Naive thymus-derived CD4-positive, alpha-beta T cell (primary cell): ENCODE data around the gene TPI1. TPM values are rescaled to one million over a fixed set of nuclear protein-coding genes. Genes with fewer than 3 reads are reported as not detected.

Experiments used
- ATAC-seq: fragments of 150-1000 bp; cut with Tn5 transposase; 2 replicates; pipeline ENCODE4 v1.10.0; 2021; ENCODE audit warnings: mild to moderate bottlenecking, moderate library complexity
- CTCF ChIA-PET: fragments of 350-600 bp; sonication (Branson Sonifier 250); formaldehyde crosslinking; loops from one replicate; lab custom pipeline; 2021; ENCODE audit warnings: antibody characterized with exemption; lab: Charles Lee
- POLR2A ChIA-PET: fragments of 350-600 bp; sonication (Branson Sonifier 250); formaldehyde crosslinking; loops from one replicate; lab custom pipeline; 2021; ENCODE audit warnings: antibody characterized with exemption, inconsistent platforms; lab: Charles Lee
- DNase-seq, 9 donors: peaks; one replicate each; pipeline versions ENCODE4 v3.0.0 to v3.0.0-alpha.2; 2020 to 2022; ENCODE audit warnings: mixed read lengths in 1 of 9
- H3K27ac ChIP-seq: one replicate; pipeline ENCODE4 v1.7.0; 2013; ENCODE audit warnings: mild to moderate bottlenecking, low read depth, low read length, moderate library complexity
- H3K27me3 ChIP-seq, 2 donors: one replicate each; pipeline ENCODE4 v1.7.0; 2013; ENCODE audit warnings: low read length in 2 of 2, mild to moderate bottlenecking in 2 of 2, moderate library complexity in 2 of 2; ENCODE audit not compliant: control insufficient read depth in 2 of 2, insufficient read depth in 2 of 2
- H3K36me3 ChIP-seq, 3 experiments: 1 replicate in 2 of 3; 2 replicates in 1 of 3; pipeline ENCODE4 v1.7.0; 2013; ENCODE audit warnings: low read length in 3 of 3, mild to moderate bottlenecking in 3 of 3, moderate library complexity in 1 of 3; ENCODE audit not compliant: insufficient read depth in 3 of 3, control insufficient read depth in 2 of 3
- H3K4me1 ChIP-seq, 2 donors: one replicate each; pipeline ENCODE4 v1.7.0; 2013; ENCODE audit warnings: low read length in 2 of 2, mild to moderate bottlenecking in 2 of 2, moderate library complexity in 1 of 2; ENCODE audit not compliant: control insufficient read depth in 2 of 2, insufficient read depth in 2 of 2
- H3K4me3 ChIP-seq: 2 replicates; pipeline ENCODE4 v1.7.0; 2013; ENCODE audit warnings: mild to moderate bottlenecking, low read length
- H3K9me3 ChIP-seq, 3 experiments: 1 replicate in 2 of 3; 2 replicates in 1 of 3; pipeline ENCODE4 v1.7.0; 2013; ENCODE audit warnings: low read length in 3 of 3; ENCODE audit not compliant: control insufficient read depth in 2 of 3
- H3K27ac Mint-ChIP-seq, 9 donors: one replicate each; pipeline ENCODE4 v1.8.0; 2020 to 2022; ENCODE audit warnings: mixed read lengths in 9 of 9, mild to moderate bottlenecking in 8 of 9, moderate library complexity in 5 of 9, inconsistent platforms in 2 of 9
- H3K27me3 Mint-ChIP-seq, 5 donors: one replicate each; pipeline ENCODE4 v1.8.0; 2021 to 2022; ENCODE audit warnings: mixed read lengths in 5 of 5, mild to moderate bottlenecking in 1 of 5
- H3K36me3 Mint-ChIP-seq, 5 donors: one replicate each; pipeline ENCODE4 v1.8.0; 2020 to 2022; ENCODE audit warnings: mixed read lengths in 5 of 5, mild to moderate bottlenecking in 3 of 5, inconsistent platforms in 1 of 5
- H3K4me1 Mint-ChIP-seq, 7 donors: one replicate each; pipeline ENCODE4 v1.8.0; 2020 to 2022; ENCODE audit warnings: mixed read lengths in 7 of 7, mild to moderate bottlenecking in 3 of 7, inconsistent platforms in 1 of 7
- H3K4me3 Mint-ChIP-seq, 10 donors: one replicate each; pipeline ENCODE4 v1.8.0; 2020 to 2022; ENCODE audit warnings: mild to moderate bottlenecking in 10 of 10, mixed read lengths in 10 of 10, moderate library complexity in 6 of 10, inconsistent platforms in 2 of 10
- H3K9me3 Mint-ChIP-seq, 11 donors: one replicate each; pipeline ENCODE4 v1.8.0; 2020 to 2022; ENCODE audit warnings: mixed read lengths in 11 of 11, mild to moderate bottlenecking in 4 of 11, inconsistent platforms in 1 of 11, moderate library complexity in 1 of 11
- intact Hi-C, 2 donors: fragments of 100-400 bp; cut with micrococcal nuclease; formaldehyde crosslinking; loops; one replicate each; pipeline ENCODE4 v1.15.1; 2023
- polyA plus RNA-seq, 2 donors: library from polyadenylated mRNA; unstranded; fragments of 300-500 nt; fragmentation: Illumina TruSeq; gene quantifications; one replicate each; pipeline ENCODE4 v1.2.3, GENCODE V29; 2021
- total RNA-seq, 6 experiments: library from RNA in 5 of 6; stranded (reverse) in 5 of 6; gene quantifications; 1 replicate in 5 of 6; 2 replicates in 1 of 6; pipeline ENCODE4 v1.2.3 and lab custom pipeline; 2021 to 2026

TPI1 gene
- total and polyA plus RNA-seq, 7 experiments from 2014 or later: 89.7 to 1,293 (median 163) TPM

DNA sequence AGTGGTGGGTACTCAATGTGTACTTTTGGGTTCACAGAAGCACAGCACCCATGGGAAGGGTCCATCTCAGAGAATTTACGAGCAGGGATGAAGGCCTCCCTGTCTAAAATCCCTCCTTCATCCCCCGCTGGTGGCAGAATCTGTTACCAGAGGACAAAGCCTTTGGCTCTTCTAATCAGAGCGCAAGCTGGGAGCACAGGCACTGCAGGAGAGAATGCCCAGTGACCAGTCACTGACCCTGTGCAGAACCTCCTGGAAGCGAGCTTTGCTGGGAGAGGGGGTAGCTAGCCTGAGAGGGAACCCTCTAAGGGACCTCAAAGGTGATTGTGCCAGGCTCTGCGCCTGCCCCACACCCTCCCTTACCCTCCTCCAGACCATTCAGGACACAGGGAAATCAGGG is 47.2 kb upstream of the TPI1 start:
- Histone ChIP-seq H3K4me3 (no peak overlapping the region), H3K9me3 (no peaks in the 10 kb centered on the region), H3K4me1 (peaks cover 0 to 15% of the 10 kb centered on the region in 2 donors), H3K36me3 (peaks cover 0 to 53% (median 16%) of the 10 kb centered on the region in 3 experiments), H3K27me3 (peaks cover 0 to 6% of the 10 kb centered on the region in 2 donors), H3K27ac (no peak overlapping the region)
- peaks cover 4 to 30% (median 14%) of the 10 kb centered on the region in 5 donors for H3K27me3 Mint-ChIP-seq
- CTCF ChIA-PET: interaction anchor here (1.3 to 6.6 kb wide), 2 partner anchors 16 to 68 kb away, joined by 4 to 94 read pairs; partner anchors contain the start of gene MLF2
- H3K36me3 Mint-ChIP-seq: peaks cover 11 to 29% (median 19%) of the 10 kb centered on the region in 5 donors
- intact Hi-C loops: no loop called here
- peak overlapping the region in 3 of 9 donors; percentile 38 to 78 (median 64) for H3K27ac Mint-ChIP-seq
- POLR2A ChIA-PET: interaction anchor here (3.6 kb wide), 1 partner anchor 31 kb away, joined by 12 read pairs; the partner anchor contains the start of gene CD4
- peaks cover 15 to 23% (median 20%) of the 10 kb centered on the region in 7 donors for H3K4me1 Mint-ChIP-seq
- ATAC-seq: no peak
- peaks cover 0 to 2% (median 0%) of the 10 kb centered on the region in 11 donors for H3K9me3 Mint-ChIP-seq
- DNase-seq: no peak
- peak overlapping the region in 1 of 10 donors; percentile 82 for H3K4me3 Mint-ChIP-seq

DNA sequence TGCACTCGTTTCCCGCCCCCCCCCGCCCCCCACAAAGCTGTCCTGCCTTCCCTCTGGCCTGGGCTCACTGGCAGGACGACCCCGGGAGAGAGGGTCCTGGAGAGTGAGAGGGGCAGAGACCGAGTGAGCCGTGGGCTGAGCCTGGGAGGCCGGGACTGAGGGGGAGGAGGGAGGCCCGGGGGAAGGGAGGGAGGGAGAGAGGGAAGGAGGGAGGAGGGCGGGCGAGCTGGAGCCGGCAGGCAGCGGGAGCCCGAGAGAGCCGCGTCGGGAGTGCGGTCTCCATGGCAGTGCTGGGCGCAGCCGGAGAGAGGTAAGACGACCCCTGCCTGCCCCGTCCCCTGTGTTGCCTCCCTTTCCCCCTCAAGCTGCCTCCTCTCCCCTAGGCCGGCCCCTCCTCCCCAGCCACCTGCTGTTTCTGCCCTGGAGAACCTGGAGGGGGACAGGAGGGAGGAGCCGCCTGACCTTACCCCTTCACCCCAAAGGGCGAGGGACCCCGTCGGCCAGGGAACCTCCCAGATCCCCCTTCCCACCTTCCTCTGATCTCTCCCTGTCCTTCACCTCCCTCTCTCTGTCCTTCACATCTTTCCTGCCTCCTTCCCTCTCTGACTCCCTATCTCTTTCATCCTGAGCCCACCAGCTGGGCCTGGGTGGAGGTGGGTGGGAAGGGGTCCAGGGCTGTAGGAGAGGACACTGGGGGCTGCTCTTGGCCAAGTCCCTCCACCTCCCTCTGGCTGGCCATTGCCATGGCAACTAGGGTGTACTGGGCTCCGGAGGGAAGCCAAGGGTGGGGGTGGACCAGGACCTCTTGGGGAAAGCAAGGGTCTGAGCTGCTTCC is 45.5 kb upstream of the TPI1 start, which contains the start of gene GPR162:
TSS of gene GPR162 (plus strand) at position 231 of the 835 bp plus-strand sequence. CDS start 2,078 bp downstream, outside the sequence.
- H3K4me1 Mint-ChIP-seq: peaks cover 20 to 28% (median 25%) of the 10 kb centered on the region in 7 donors
- H3K27me3 Mint-ChIP-seq: peaks cover 9 to 37% (median 20%) of the 10 kb centered on the region in 5 donors
- ChIA-PET POLR2A (interaction anchor here (0.7 to 13.2 kb wide), 12 partner anchors 10 to 254 kb away, joined by 3 to 91 read pairs (median 4); partner anchors contain the start of genes CD4, MLF2 and PTMS), CTCF (interaction anchor here (0.6 to 6.6 kb wide), 8 partner anchors 14 to 335 kb away, joined by 3 to 94 read pairs (median 3); partner anchors contain the start of genes CDCA3, MLF2 and USP5)
- intact Hi-C loops: loop anchor here in 1 of 2 donors (1.0 kb wide), 1 partner anchor 69 kb away; the partner anchor contains the start of gene MLF2
- ATAC-seq: peak; percentile 5
- no peak within 1 kb of the TSS for H3K4me3 ChIP-seq
- peaks cover 0 to 36% (median 16%) of the 10 kb centered on the region in 3 experiments for H3K36me3 ChIP-seq
- no peak within 1 kb of the TSS for H3K27ac ChIP-seq
- peak within 1 kb of the TSS in 8 of 9 donors; percentile 8 to 80 (median 66) for H3K27ac Mint-ChIP-seq
- peaks cover 0 to 8% of the 10 kb centered on the region in 2 donors for H3K27me3 ChIP-seq
- H3K4me3 Mint-ChIP-seq: peak within 1 kb of the TSS; percentile 55 to 82 (median 74)
- no peaks in the 10 kb centered on the region for H3K9me3 ChIP-seq
- H3K4me1 ChIP-seq: peaks cover 0 to 15% of the 10 kb centered on the region in 2 donors
- H3K9me3 Mint-ChIP-seq: peaks cover 0 to 2% (median 0%) of the 10 kb centered on the region in 11 donors
- H3K36me3 Mint-ChIP-seq: peaks cover 9 to 20% (median 15%) of the 10 kb centered on the region in 5 donors
- DNase-seq: peak in 1 of 9 donors; percentile 17

DNA sequence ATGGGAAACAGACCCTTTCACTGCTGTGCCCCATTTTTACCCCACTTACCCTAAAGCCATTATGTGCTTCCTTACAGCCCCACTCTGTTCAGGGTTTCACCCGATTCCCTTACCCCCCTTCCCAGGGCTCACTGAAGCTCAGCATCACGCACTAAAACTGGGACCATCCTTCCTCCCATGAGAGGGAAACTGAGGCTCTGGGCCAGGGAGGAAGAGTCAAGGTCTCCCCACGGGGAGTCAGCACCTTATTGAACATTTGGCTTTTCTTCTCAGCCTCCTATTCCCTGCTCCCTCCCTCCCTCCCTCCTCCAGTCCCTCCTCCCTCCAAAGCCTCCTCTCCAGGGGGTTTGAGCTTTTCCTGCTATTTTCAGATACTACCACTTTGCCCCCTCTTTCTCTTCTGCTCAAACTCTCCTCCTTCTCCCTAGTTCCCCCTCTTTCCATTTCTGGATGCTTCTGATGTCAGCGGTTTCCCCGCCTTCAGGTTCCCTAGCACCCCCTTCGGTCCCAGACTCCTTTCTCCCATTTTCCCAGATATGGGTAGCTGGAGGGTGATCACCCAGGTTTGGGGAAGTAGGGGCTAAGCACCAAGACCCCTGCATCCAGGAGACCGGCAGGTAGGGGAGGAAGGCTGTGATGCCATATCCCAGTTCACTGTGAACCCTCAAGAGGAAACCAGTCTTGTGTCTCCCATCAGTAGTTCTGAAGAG is 44.8 kb upstream of the TPI1 start:
- H3K36me3 Mint-ChIP-seq: peaks cover 4 to 16% (median 10%) of the 10 kb centered on the region in 5 donors
- peaks cover 3 to 15% of the 10 kb centered on the region in 2 donors for H3K4me1 ChIP-seq
- no peak overlapping the region for H3K4me3 ChIP-seq
- intact Hi-C loops: no loop called here
- peaks cover 0 to 3% (median 0%) of the 10 kb centered on the region in 11 donors for H3K9me3 Mint-ChIP-seq
- H3K27ac ChIP-seq: no peak overlapping the region
- peaks cover 0 to 29% (median 12%) of the 10 kb centered on the region in 3 experiments for H3K36me3 ChIP-seq
- DNase-seq (no peak), ATAC-seq (no peak)
- H3K27me3 ChIP-seq: peaks cover 0 to 8% of the 10 kb centered on the region in 2 donors
- peaks cover 9 to 42% (median 25%) of the 10 kb centered on the region in 5 donors for H3K27me3 Mint-ChIP-seq
- POLR2A ChIA-PET: interaction anchor here (0.7 to 13.2 kb wide), 4 partner anchors 33 to 255 kb away, joined by 3 to 91 read pairs (median 8); partner anchors contain the start of genes CD4, MLF2 and PTMS
- peaks cover 25 to 34% (median 30%) of the 10 kb centered on the region in 7 donors for H3K4me1 Mint-ChIP-seq
- H3K27ac Mint-ChIP-seq: peak overlapping the region in 2 of 9 donors; percentile 18 to 26
- CTCF ChIA-PET: interaction anchor here (0.7 to 6.6 kb wide), 4 partner anchors 13 to 90 kb away, joined by 3 to 94 read pairs (median 15); partner anchors contain the start of gene MLF2
- H3K4me3 Mint-ChIP-seq: peak overlapping the region in 7 of 10 donors; percentile 31 to 82 (median 69)
- H3K9me3 ChIP-seq: no peaks in the 10 kb centered on the region

DNA sequence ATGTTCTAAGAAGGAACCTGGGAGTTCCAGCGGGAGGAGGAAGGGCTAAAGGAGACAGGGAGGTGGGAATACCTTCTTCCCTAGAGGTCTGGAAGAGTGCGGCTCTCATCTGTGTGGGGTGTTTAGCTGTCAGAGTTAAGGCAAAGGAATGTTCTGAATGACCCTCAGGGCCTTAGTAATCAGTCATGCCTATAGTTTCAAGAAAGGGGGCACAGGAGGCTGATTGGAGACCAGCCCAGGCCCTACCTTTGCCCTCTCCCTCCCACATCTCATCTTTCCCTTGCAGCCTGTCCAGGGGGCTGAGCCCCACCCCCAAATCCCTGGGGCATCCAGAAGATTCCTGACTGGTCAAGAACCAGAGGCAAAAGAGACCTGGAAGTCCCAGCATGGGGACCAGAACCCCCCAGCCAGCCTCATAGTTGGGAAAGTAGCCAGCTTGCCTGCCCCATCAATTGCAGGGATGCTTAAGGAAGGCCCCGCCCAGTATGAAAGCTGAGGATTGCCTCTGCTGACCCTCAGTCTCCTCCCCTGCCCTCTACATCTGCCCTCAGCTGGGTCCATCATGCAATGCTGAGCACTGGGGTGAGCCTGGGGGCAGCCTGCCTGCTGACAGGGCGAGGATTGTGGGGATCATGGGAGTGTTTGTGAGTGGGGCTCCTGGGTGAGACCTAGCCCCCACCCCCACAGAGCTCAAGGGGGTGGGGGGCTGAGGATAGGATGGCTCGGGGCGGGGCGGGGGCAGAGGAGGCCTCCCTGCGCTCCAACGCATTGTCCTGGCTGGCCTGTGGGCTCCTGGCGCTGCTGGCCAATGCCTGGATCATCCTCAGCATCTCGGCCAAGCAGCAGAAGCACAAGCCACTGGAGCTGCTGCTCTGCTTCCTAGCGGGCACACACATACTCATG is 43.9 kb upstream of the TPI1 start:
- Histone ChIP-seq H3K4me3 (no peak overlapping the region), H3K27me3 (peaks cover 0 to 8% of the 10 kb centered on the region in 2 donors), H3K36me3 (peaks cover 0 to 20% (median 3%) of the 10 kb centered on the region in 3 experiments), H3K4me1 (peaks cover 4 to 15% of the 10 kb centered on the region in 2 donors), H3K9me3 (no peaks in the 10 kb centered on the region), H3K27ac (no peak overlapping the region)
- peaks cover 9 to 46% (median 26%) of the 10 kb centered on the region in 5 donors for H3K27me3 Mint-ChIP-seq
- peaks cover 0 to 2% (median 0%) of the 10 kb centered on the region in 11 donors for H3K9me3 Mint-ChIP-seq
- ATAC-seq (no peak), DNase-seq (no peak)
- ChIA-PET CTCF (interaction anchor here (0.7 to 6.6 kb wide), 7 partner anchors 12 to 211 kb away, joined by 3 to 94 read pairs (median 13); partner anchors contain the start of genes CD4 and MLF2), POLR2A (interaction anchor here (0.9 to 13.2 kb wide), 2 partner anchors 40 to 70 kb away, joined by 3 to 91 read pairs; partner anchors contain the start of gene MLF2)
- H3K4me3 Mint-ChIP-seq: peak overlapping the region in 2 of 10 donors; percentile 13 to 82
- intact Hi-C loops: loop anchor here in 1 of 2 donors (2.0 kb wide), 1 partner anchor 33 kb away; no protein-coding TSS in a partner anchor
- peak overlapping the region in 2 of 9 donors; percentile 18 to 26 for H3K27ac Mint-ChIP-seq
- peaks cover 29 to 38% (median 32%) of the 10 kb centered on the region in 7 donors for H3K4me1 Mint-ChIP-seq
- peaks cover 0 to 10% (median 4%) of the 10 kb centered on the region in 5 donors for H3K36me3 Mint-ChIP-seq
